COR-L47 (cell line): ENCODE measurements around the gene SDHA.
"Not testable (repeated sequence)": the region's sequence is repeated elsewhere in the genome, so short reads cannot be mapped to it uniquely, and the experiment has no call there.

Source experiments
- DNase-seq: peaks from one replicate; lab custom pipeline; 2025; lab: John Stamatoyannopoulos, UW

SDHA gene

GRCh38 chr5:300691-301435, 82.7 kb downstream of the SDHA start:
- DNase-seq: not testable (repeated sequence)

GRCh38 chr5:302416-302815, 84.3 kb downstream of the SDHA start:
- peak; percentile 76 for DNase-seq

- no peak for DNase-seq
These were observed 84.8 kb downstream of the SDHA start for GRCh38 chr5:302966-303365.

- DNase-seq: not testable (repeated sequence)
These were observed 85.6 kb downstream of the SDHA start for GRCh38 chr5:303741-304140.

- DNase-seq: no peak
These were observed 86.9 kb downstream of the SDHA start for GRCh38 chr5:305050-305449.

GRCh38 chr5:305459-305858, 87.3 kb downstream of the SDHA start:
- DNase-seq: no peak

GRCh38 chr5:306011-306805, 88.1 kb downstream of the SDHA start:
- no peak for DNase-seq
